GM19455 (cell line): Measurements from ENCODE around the gene MYG1.
A peak's percentile ranks its signal among the peaks of the same experiment; 100 is the strongest.

Experiments
- ATAC-seq: cut with Tn5 transposase; IDR thresholded peaks from one replicate; pipeline ENCODE4 v1.9.1; 2021; ENCODE audit not compliant: unreplicated experiment

The MYG1 gene

GRCh38 chr12:53299454-53300180, at the start of gene MYG1:
Gene MYG1 (plus strand): TSS chr12:53299695. CDS start chr12:53299738, 43 bp downstream.
- peak; percentile 77 for ATAC-seq

- peak; percentile 66 for ATAC-seq
These were observed 47.8 kb upstream of the MYG1 start for GRCh38 chr12:53251477-53252348.

GRCh38 chr12:53252349-53252916, 47.1 kb upstream of the MYG1 start:
- no peak for ATAC-seq

GRCh38 chr12:53253298-53253697, 46.2 kb upstream of the MYG1 start:
- ATAC-seq, result no peak

GRCh38 chr12:53254816-53255545, 44.5 kb upstream of the MYG1 start:
- ATAC-seq, result no peak

- no peak for ATAC-seq
These were observed 43.5 kb upstream of the MYG1 start for GRCh38 chr12:53255996-53256395.

GRCh38 chr12:53258541-53259539, 40.7 kb upstream of the MYG1 start:
- no peak for ATAC-seq

GRCh38 chr12:53259891-53260290, 39.6 kb upstream of the MYG1 start:
- ATAC-seq, result no peak

GRCh38 chr12:53265783-53266182, 33.7 kb upstream of the MYG1 start:
- ATAC-seq, result no peak

- ATAC-seq, result peak; percentile 21
These were observed 32.0 kb upstream of the MYG1 start for GRCh38 chr12:53267306-53267998.

GRCh38 chr12:53267999-53268629, 31.4 kb upstream of the MYG1 start, which contains the start of gene ESPL1:
Gene ESPL1 (plus strand): TSS chr12:53268299. CDS start chr12:53268767, 468 bp downstream.
- ATAC-seq, result peak; percentile 84

- no peak for ATAC-seq
These were observed 30.6 kb upstream of the MYG1 start for GRCh38 chr12:53268630-53269562.

- no peak for ATAC-seq
These were observed 25.1 kb upstream of the MYG1 start for GRCh38 chr12:53274445-53274844.

- no peak for ATAC-seq
These were observed 23.0 kb upstream of the MYG1 start for GRCh38 chr12:53276511-53276910.

- no peak for ATAC-seq
These were observed 21.5 kb upstream of the MYG1 start for GRCh38 chr12:53277981-53278380.

GRCh38 chr12:53279283-53279869, 20.1 kb upstream of the MYG1 start:
- no peak for ATAC-seq

- no peak for ATAC-seq
These were observed 19.5 kb upstream of the MYG1 start for GRCh38 chr12:53279888-53280498.
